ENCODE data around the gene FERMT3.

Gene FERMT3

DNA sequence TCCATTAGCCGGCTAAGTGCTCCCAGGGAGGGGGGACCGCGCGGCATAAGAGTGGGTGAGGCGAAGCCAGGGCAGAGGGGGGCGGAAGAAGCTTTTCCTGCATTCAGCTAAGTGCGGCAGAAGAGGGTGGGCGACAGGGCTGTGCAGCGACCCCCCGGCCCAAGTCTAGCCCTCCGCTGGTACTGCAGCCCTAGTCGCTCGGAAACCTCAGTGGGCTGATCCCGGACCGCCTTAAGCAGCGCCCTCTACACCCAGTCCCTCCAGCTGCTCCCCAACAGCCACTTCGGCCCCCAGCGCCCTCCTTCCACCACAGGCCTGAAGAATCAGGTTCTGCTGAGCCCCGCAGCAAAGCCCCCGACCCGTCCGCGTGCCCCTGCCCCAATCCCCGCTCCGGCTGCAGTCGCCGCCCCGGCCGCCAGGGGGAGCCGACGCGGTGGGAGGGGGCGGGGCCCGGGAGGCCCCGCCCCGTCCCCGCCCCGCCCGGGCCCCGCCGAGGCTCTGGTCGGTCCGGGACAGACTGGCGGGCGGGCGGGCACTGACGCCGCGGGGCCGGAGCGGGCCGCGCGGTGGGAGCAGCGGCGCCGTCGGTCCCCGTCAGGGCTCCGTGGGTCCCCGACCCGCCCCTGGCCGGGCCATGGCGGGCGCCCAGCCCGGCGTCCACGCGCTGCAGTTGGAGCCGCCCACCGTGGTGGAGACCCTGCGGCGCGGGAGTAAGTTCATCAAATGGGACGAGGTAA lies 44.7 kb downstream of the FERMT3 start, which contains the start of gene PLCB3:
TSS of gene PLCB3 (plus strand) at position 515 of the 737 bp plus-strand sequence. CDS start at position 635, 120 bp downstream.
- DNase-seq = no peak

DNA sequence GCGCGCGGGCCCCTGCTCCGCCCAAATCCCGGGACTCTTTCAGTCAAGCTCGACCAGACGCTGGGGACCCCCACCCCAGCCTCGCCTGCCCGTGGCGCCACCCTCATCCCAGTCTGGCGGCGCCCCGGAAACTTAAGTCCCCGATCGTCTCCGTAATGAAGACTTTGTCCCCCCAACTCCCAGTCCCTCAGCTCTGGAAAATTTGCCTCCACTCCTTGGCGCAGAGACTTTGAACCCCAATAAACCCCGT lies 45.2 kb downstream of the FERMT3 start:
- no peak for DNase-seq

DNA sequence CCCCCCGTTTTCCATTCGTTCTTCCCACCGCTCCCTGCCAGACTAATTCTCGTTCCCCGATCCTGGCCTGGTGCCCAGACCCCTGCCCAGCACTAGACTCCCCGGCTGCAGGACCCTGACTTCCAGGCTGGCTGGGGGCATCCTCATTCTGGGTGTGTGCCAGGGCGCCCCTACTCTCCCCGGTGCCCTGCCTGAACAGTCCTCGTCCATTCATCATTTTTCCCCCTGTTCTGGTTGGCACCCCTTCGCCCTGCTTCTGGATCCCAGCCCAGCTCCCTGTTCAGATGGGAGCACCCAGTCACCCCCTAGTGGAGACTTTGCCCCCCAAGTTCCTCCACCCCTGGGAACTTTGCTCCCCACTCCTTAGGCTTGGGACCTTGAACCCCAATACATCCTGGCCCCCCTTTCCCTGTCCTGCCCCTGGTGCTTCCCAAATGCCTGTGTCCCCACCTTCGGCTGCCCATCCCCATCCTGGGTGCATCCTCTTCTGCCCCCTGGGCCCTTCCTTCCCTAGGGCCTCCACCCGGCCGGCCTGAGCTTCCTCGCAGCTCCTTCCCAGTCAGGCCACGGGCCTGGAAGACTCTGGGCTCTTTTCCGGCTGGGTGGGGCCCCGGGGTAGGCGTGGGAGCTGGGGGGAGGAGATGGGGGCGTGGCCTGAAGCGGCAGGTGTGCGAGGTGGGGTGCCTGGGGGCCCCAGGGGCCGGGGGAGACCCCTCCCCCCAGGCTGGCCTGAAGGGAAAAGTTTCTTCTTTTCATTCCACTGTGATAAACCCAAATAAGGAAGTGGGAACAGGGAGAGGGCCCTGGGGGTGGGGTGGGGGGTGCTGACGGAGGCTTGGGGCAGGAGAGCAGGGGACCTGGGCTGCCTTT lies 45.7 kb downstream of the FERMT3 start:
- no peak for DNase-seq

DNA sequence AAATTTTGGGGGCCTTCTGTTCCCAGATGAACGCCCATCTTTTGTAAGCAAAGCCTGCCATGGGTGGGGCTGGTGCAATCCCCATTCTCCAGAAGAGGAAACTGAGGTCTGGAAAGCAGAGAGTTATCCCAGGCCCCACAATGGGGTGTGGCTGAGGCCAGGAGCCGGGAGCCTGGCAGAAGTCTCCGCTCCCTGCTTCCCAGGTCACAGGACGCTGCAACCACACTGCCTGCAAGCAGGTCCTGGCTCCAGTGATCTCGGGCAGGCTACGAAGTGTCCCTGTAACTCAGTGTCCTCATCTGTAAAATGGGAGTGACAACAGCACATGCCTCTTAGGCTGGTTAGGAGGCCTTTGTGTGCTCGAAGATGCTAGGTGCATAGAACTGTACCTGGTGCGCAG lies 46.5 kb downstream of the FERMT3 start:
- DNase-seq = no peak

GRCh38 chr11:64253481-64253880 lies 47.0 kb downstream of the FERMT3 start:
- DNase-seq = no peak

GRCh38 chr11:64254326-64254725 lies 47.8 kb downstream of the FERMT3 start:
- no peak for DNase-seq

DNA sequence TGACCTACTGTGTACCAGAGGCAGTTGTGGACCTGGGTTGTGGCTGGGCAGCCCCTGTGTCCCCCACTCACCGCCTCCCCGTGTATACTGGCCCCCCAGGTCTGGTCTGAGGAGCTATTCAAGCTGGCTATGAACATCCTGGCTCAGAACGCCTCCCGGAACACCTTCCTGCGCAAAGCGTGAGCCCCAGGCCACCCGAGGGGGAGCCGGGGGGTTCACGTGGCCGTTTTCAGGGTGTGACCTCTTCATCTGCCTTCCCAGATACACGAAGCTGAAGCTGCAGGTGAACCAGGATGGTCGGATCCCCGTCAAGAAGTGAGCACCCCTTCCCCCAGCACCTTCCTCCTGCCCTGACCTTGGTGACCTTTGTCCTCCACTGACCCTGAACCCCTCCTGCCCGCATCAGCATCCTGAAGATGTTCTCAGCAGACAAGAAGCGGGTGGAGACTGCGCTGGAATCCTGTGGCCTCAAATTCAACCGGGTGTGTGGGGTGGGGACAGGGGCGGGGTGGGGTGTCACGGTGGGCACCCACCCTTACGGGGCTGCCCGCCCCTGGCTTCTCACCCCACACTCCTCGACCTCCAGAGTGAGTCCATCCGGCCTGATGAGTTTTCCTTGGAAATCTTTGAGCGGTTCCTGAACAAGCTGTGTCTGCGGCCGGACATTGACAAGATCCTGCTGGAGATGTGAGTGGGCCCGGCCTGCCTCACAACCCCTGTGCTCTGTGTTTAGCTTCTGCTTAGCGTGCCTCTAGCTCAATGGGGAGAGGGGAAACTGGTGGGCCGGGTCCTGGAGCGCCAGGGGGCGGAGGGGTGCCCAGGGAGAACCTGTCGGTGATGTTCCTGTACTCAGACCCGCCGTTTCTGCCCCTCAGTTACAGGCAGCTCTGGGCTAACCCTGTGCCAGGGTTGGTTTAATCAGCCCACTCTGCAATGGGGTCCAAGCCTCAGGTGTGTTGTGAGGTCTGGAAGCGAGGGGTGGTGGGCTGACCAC lies 48.9 kb downstream of the FERMT3 start:
- DNase-seq = no peak

GRCh38 chr11:64256300-64256699 lies 49.8 kb downstream of the FERMT3 start:
- no peak for DNase-seq

DNA sequence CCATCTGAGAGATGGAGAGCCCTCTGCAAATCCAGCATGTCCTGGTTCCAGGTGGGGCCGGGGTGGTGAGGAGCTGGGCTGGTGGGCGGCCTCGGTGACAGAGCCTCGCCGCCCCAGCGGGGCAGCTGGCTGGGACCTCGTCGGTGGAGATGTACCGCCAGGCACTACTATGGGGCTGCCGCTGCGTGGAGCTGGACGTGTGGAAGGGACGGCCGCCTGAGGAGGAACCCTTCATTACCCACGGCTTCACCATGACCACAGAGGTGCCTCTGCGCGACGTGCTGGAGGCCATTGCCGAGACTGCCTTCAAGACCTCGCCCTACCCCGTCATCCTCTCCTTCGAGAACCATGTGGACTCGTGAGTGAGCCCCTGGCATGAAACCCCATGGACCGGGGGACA lies 51.8 kb downstream of the FERMT3 start:
- DNase-seq = no peak

DNA sequence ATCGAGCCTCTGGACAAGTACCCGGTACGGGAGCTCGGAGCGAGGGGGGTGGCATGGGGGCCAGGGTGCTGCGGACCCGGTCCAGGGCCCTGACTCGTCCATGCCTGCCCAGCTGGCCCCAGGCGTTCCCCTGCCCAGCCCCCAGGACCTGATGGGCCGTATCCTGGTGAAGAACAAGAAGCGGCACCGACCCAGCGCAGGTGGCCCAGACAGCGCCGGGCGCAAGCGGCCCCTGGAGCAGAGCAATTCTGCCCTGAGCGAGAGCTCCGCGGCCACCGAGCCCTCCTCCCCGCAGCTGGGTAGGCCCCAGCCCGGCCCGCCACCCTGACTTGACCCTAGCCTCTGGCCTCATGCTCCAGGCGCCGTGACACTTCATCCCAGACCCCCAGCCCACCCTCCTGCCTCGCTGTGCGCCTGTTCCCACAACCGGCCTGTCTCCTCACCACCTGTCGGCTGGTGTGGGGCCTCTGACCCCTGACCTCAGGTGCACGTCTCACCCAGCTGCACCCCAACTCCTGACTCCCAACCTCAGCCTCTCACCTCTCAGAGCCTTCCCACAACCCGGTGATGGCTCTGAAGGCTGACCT lies 52.5 kb downstream of the FERMT3 start:
- DNase-seq = no peak

DNA sequence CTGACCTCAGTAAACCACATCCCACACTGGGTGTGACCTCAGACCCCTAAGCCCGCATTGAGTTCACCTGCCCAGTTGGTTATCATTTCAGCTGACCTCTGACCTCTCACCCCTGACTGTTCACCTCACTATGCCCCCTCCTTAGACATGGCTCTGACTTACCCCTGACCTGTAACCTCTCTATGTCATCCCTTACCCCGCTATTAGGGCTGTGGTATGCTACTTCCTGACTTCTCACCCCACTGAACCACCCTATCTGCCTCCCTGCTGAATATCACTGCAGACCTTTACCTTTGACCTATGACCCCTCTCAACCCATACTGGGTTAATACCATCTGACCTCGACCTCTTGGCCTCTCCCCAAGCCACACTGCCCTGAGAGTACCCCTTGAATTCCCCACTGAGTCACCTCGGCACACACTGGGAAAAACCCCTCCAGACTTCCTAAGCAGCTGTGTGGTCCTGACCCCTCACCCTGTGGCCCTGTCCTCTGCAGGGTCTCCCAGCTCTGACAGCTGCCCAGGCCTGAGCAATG lies 53.1 kb downstream of the FERMT3 start:
- no peak for DNase-seq

- DNase-seq = no peak
Observed at GRCh38 chr11:64260147-64260708, 53.7 kb downstream of the FERMT3 start.

- no peak for DNase-seq
Observed at GRCh38 chr11:64261556-64262080, 55.1 kb downstream of the FERMT3 start.

- no peak for DNase-seq
Observed at GRCh38 chr11:64262271-64263002, 55.9 kb downstream of the FERMT3 start.

GRCh38 chr11:64263021-64263946 lies 56.8 kb downstream of the FERMT3 start:
- DNase-seq = no peak

DNA sequence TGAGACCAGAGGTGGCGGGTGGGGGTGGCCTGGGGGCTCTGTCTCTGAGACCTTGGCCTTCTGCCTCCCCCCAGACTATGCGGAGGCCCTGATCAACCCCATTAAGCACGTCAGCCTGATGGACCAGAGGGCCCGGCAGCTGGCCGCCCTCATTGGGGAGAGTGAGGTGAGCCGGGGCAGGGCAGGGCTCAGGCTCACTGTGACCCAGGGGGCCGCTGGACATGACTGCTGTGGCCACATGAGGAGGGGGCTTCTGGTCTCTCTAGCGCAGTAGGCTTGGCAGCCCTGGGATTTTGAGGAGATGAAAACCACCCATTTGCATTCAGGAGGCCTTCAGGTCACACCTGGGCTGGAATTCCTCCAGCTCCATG lies 57.4 kb downstream of the FERMT3 start:
- no peak for DNase-seq

GRCh38 chr11:64264371-64264852 lies 57.9 kb downstream of the FERMT3 start:
- DNase-seq = no peak

GRCh38 chr11:64265176-64266160 lies 58.9 kb downstream of the FERMT3 start:
- no peak for DNase-seq

DNA sequence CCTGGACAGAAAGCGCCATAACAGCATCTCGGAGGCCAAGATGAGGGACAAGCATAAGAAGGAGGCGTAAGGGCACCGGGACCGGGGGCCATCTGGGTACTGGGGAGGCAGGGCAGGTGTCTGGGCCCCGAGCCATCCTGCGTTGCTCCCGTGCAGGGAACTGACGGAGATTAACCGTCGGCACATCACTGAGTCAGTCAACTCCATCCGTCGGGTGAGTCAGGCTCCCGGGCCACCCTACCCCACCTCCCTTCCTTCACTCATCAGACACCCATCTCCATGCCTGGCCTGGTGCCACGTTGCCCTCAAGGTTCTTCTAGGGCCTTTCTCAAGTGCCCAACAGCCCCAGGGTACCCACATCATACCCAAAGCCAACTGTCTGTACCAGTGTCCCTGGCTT lies 59.8 kb downstream of the FERMT3 start:
- DNase-seq = no peak

Data from NCI-H510A (cell line).